Neural progenitor cell (in vitro differentiated cells): Measurements from ENCODE around the gene TMEM37. TPM values are rescaled to one million over a fixed set of nuclear protein-coding genes. Genes with fewer than 3 reads are reported as not detected.

Experiments
- DNase-seq: peaks from one replicate; pipeline ENCODE4 v3.0.0-alpha.2; 2016; ENCODE audit warnings: low spot score
- H2AFZ ChIP-seq: fragments of 200-600 bp; sonication (generic); replicated peaks from 2 replicates; pipeline ENCODE4 v1.6.1; 2016; ENCODE audit warnings: antibody characterized with exemption
- H3F3A ChIP-seq: fragments of 200-600 bp; sonication (generic); 2 replicates; pipeline ENCODE4 v1.6.1; 2016; ENCODE audit warnings: antibody characterized with exemption, low read depth
- H3K27ac ChIP-seq: fragments of 200-600 bp; sonication (generic); 2 replicates; pipeline ENCODE4 v1.5.1; 2016; ENCODE audit warnings: mild to moderate bottlenecking
- H3K27me3 ChIP-seq: fragments of 200-600 bp; sonication (generic); 2 replicates; pipeline ENCODE4 v1.6.1; 2016; ENCODE audit warnings: mild to moderate bottlenecking, moderate library complexity
- H3K36me3 ChIP-seq: fragments of 200-600 bp; sonication (generic); 2 replicates; pipeline ENCODE4 v1.5.1; 2016
- H3K4me1 ChIP-seq: fragments of 200-600 bp; sonication (generic); 2 replicates; pipeline ENCODE4 v1.6.1; 2016; ENCODE audit warnings: mixed run types
- H3K4me2 ChIP-seq: fragments of 200-600 bp; sonication (generic); 2 replicates; pipeline ENCODE4 v1.6.1; 2016
- H3K4me3 ChIP-seq: fragments of 200-600 bp; sonication (generic); 2 replicates; pipeline ENCODE4 v1.5.1; 2016
- H3K79me2 ChIP-seq: fragments of 200-600 bp; sonication (generic); 2 replicates; pipeline ENCODE4 v1.6.1; 2016; ENCODE audit warnings: low read depth
- H3K9ac ChIP-seq: fragments of 200-600 bp; sonication (generic); 2 replicates; pipeline ENCODE4 v1.6.1; 2016
- H3K9me3 ChIP-seq: fragments of 200-600 bp; sonication (generic); 2 replicates; pipeline ENCODE4 v1.5.1; 2016; ENCODE audit warnings: low read depth
- H4K20me1 ChIP-seq: fragments of 200-600 bp; sonication (generic); 2 replicates; pipeline ENCODE4 v1.6.1; 2016; ENCODE audit warnings: low read depth
- H3K27ac Mint-ChIP-seq: 3 replicates; pipeline ENCODE4 v1.8.0; 2021; ENCODE audit warnings: mixed read lengths
- H3K27me3 Mint-ChIP-seq: 2 replicates; pipeline ENCODE4 v1.8.0; 2022; ENCODE audit warnings: low read depth, mild to moderate bottlenecking, inconsistent platforms, moderate library complexity, mixed read lengths; ENCODE audit not compliant: insufficient read depth
- H3K36me3 Mint-ChIP-seq: 3 replicates; pipeline ENCODE4 v1.8.0; 2021; ENCODE audit warnings: mixed read lengths
- H3K4me1 Mint-ChIP-seq: 3 replicates; pipeline ENCODE4 v1.8.0; 2021; ENCODE audit warnings: mixed read lengths
- H3K4me3 Mint-ChIP-seq: 3 replicates; pipeline ENCODE4 v1.8.0; 2021; ENCODE audit warnings: mild to moderate bottlenecking, moderate library complexity, mixed read lengths
- H3K9me3 Mint-ChIP-seq: 3 replicates; pipeline ENCODE4 v1.8.0; 2020; ENCODE audit warnings: mixed read lengths
- EZH2 ChIP-seq: fragments of 200-600 bp; sonication (generic); IDR thresholded peaks from 2 replicates; pipeline ENCODE4 v1.6.1; 2017; ENCODE audit warnings: antibody characterized with exemption, mild to moderate bottlenecking, moderate library complexity
- EZH2phosphoT487 ChIP-seq: fragments of 200-600 bp; sonication (generic); IDR thresholded peaks from 2 replicates; pipeline ENCODE4 v1.6.1; 2017; ENCODE audit warnings: antibody characterized with exemption
- total RNA-seq: library from RNA; depleted of rRNA; stranded (reverse); fragments of >200 nt; gene quantifications from 2 replicates; pipeline ENCODE4 v1.2.3, GENCODE V29; 2015; ENCODE audit warnings: low replicate concordance
- TF ChIP-seq, protein P1 (sequence below): fragments of 200-600 bp; sonication (generic); IDR thresholded peaks from 2 replicates; pipeline ENCODE4 v1.5.1; 2017; ENCODE audit warnings: antibody characterized with exemption, mild to moderate bottlenecking

The TMEM37 gene
- total RNA-seq, 1 donor from 2014 or later = 1.0 TPM

- Mint-ChIP-seq H3K36me3 (no peaks in the 10 kb centered on the region), H3K27me3 (peaks cover 11% of the 10 kb centered on the region), H3K4me1 (peaks cover 20% of the 10 kb centered on the region), H3K9me3 (no peaks in the 10 kb centered on the region), H3K27ac (peak overlapping the region; percentile 81), H3K4me3 (no peak overlapping the region)
- H2AFZ ChIP-seq = no peak overlapping the region
- no peak for DNase-seq
- H3K9ac ChIP-seq = no peak overlapping the region
- no peaks in the 10 kb centered on the region for H3K79me2 ChIP-seq
- no peaks in the 10 kb centered on the region for H3F3A ChIP-seq
- H3K27me3 ChIP-seq = no peaks in the 10 kb centered on the region
- H3K4me2 ChIP-seq = no peak overlapping the region
- H3K36me3 ChIP-seq = no peaks in the 10 kb centered on the region
- H3K4me1 ChIP-seq = peaks cover 2% of the 10 kb centered on the region
- H3K9me3 ChIP-seq = no peaks in the 10 kb centered on the region
- no peaks in the 10 kb centered on the region for H4K20me1 ChIP-seq
- H3K27ac ChIP-seq = no peak overlapping the region
- H3K4me3 ChIP-seq = no peak overlapping the region
- TF ChIP-seq, protein P1, sequence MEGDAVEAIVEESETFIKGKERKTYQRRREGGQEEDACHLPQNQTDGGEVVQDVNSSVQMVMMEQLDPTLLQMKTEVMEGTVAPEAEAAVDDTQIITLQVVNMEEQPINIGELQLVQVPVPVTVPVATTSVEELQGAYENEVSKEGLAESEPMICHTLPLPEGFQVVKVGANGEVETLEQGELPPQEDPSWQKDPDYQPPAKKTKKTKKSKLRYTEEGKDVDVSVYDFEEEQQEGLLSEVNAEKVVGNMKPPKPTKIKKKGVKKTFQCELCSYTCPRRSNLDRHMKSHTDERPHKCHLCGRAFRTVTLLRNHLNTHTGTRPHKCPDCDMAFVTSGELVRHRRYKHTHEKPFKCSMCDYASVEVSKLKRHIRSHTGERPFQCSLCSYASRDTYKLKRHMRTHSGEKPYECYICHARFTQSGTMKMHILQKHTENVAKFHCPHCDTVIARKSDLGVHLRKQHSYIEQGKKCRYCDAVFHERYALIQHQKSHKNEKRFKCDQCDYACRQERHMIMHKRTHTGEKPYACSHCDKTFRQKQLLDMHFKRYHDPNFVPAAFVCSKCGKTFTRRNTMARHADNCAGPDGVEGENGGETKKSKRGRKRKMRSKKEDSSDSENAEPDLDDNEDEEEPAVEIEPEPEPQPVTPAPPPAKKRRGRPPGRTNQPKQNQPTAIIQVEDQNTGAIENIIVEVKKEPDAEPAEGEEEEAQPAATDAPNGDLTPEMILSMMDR = no peak
- TF ChIP-seq EZH2 = no peak
- no peak for TF ChIP-seq EZH2phosphoT487
These were observed 50.1 kb downstream of the TMEM37 start for GRCh38 chr2:119481501-119482455.

DNA sequence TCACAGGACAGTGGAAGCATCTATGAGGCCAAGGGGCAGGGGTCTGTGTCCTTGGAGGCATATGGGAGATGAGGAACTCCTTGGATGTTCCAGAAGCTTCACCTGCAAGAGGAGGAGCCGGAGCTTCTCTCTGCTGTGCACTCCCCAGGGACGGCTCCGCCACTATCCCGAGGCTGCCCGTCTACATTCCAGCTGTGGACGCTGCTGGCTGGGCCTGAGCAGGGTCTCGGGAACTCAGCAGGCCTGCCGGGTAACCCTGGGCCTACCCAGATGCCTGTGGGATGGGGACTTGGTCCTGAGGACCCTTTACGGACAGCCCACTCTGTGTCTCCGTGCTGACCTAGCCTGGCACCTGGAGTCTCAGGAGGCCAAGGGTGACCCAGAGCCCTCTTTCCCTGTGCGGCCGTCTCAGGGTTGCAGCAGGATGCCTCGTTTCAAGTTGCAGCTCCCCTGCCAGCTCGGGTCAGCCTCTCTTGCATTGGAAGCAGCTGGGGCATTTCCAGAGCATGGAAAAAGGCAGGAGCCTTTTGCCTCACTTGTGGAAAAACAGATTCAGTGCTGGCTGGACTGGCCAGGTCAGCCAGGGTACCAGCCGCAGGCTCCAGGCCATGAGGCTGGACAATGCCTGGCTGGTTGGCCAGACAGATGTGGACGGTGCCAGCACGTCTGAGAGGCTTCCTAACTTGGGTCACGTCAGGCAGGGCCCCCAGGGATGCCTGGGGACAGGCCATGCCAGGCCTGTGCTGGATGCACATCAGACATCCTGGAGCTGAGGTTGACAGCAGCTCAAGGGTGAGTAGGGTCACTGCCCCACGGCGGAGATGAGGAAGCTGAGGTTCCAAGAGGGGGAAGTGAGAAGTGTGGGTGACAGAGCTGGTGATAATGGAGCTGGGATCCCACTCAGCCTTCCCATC, 51.1 kb downstream of the TMEM37 start:
- Histone ChIP-seq H4K20me1 (no peaks in the 10 kb centered on the region), H3K27ac (no peak overlapping the region), H3K4me3 (no peak overlapping the region), H3F3A (no peaks in the 10 kb centered on the region), H3K4me1 (peaks cover 2% of the 10 kb centered on the region), H3K79me2 (no peaks in the 10 kb centered on the region), H2AFZ (peak overlapping the region; percentile 26), H3K27me3 (no peaks in the 10 kb centered on the region), H3K36me3 (no peaks in the 10 kb centered on the region), H3K9me3 (no peaks in the 10 kb centered on the region), H3K4me2 (no peak overlapping the region), H3K9ac (no peak overlapping the region)
- Mint-ChIP-seq H3K27me3 (peaks cover 12% of the 10 kb centered on the region), H3K36me3 (no peaks in the 10 kb centered on the region), H3K4me3 (no peak overlapping the region), H3K27ac (peak overlapping the region; percentile 81), H3K9me3 (no peaks in the 10 kb centered on the region), H3K4me1 (peaks cover 19% of the 10 kb centered on the region)
- TF ChIP-seq, protein P1 = no peak
- TF ChIP-seq EZH2phosphoT487 (no peak), EZH2 (no peak)
- no peak for DNase-seq

DNA sequence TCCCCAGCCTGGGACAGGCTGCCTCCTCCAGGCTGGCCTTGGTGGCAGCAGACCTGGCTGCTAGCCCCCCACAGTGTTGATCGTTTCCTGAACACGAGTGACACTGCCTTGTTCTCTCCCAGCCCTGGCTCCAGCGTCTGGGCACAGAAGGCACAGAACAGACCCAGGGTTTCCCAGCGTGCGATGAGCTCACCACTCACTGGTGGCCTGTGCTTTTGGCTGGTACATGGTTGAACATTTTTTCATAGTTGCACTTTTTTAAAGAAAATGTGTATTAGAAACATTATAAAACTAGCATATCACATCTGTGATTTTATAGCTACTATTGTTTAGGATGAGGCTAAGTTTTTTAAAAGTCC, 51.7 kb downstream of the TMEM37 start:
- H3K27me3 ChIP-seq = no peaks in the 10 kb centered on the region
- peak overlapping the region; percentile 50 for H3K4me3 Mint-ChIP-seq
- no peaks in the 10 kb centered on the region for H3F3A ChIP-seq
- H3K27ac ChIP-seq = no peak overlapping the region
- peaks cover 2% of the 10 kb centered on the region for H3K4me1 ChIP-seq
- H3K36me3 Mint-ChIP-seq = no peaks in the 10 kb centered on the region
- H3K9ac ChIP-seq = no peak overlapping the region
- peaks cover 10% of the 10 kb centered on the region for H3K27me3 Mint-ChIP-seq
- H3K27ac Mint-ChIP-seq = peak overlapping the region; percentile 53
- peaks cover 19% of the 10 kb centered on the region for H3K4me1 Mint-ChIP-seq
- H3K4me3 ChIP-seq = no peak overlapping the region
- H3K79me2 ChIP-seq = no peaks in the 10 kb centered on the region
- H2AFZ ChIP-seq = no peak overlapping the region
- H4K20me1 ChIP-seq = no peaks in the 10 kb centered on the region
- H3K9me3 ChIP-seq = no peaks in the 10 kb centered on the region
- H3K4me2 ChIP-seq = no peak overlapping the region
- TF ChIP-seq EZH2 (no peak), EZH2phosphoT487 (no peak)
- TF ChIP-seq, protein P1 = no peak
- no peaks in the 10 kb centered on the region for H3K36me3 ChIP-seq
- no peak for DNase-seq
- no peaks in the 10 kb centered on the region for H3K9me3 Mint-ChIP-seq
